ENCODE data around the gene SPEN.

DNA sequence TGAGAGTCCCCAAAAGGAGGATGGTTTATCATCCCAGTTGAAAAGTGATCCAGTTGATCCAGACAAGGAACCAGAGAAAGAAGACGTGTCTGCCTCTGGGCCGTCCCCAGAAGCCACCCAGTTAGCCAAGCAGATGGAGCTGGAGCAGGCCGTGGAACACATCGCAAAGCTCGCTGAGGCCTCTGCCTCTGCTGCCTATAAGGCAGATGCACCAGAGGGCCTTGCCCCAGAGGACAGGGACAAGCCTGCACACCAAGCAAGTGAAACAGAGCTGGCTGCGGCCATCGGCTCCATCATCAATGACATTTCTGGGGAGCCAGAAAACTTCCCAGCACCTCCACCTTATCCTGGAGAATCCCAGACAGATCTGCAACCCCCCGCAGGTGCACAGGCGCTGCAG, 85.1 kb downstream of the SPEN start:
- TF ChIP-seq, protein P1, sequence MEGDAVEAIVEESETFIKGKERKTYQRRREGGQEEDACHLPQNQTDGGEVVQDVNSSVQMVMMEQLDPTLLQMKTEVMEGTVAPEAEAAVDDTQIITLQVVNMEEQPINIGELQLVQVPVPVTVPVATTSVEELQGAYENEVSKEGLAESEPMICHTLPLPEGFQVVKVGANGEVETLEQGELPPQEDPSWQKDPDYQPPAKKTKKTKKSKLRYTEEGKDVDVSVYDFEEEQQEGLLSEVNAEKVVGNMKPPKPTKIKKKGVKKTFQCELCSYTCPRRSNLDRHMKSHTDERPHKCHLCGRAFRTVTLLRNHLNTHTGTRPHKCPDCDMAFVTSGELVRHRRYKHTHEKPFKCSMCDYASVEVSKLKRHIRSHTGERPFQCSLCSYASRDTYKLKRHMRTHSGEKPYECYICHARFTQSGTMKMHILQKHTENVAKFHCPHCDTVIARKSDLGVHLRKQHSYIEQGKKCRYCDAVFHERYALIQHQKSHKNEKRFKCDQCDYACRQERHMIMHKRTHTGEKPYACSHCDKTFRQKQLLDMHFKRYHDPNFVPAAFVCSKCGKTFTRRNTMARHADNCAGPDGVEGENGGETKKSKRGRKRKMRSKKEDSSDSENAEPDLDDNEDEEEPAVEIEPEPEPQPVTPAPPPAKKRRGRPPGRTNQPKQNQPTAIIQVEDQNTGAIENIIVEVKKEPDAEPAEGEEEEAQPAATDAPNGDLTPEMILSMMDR (IDR thresholded peaks at IDR 0.05; ENCODE audit: low read depth, low read length, poor library complexity, severe bottlenecking): no peak
- no peak for TF ChIP-seq EZH2phosphoT487 (IDR thresholded peaks at IDR 0.05; ENCODE audit: borderline replicate concordance, low read length)

Data from DOHH2 (cell line).